Osteoblast (primary cell): ENCODE measurements around the gene NOTUM. TPM values are rescaled to one million over a fixed set of nuclear protein-coding genes. Genes with fewer than 3 reads are reported as not detected.

Experiments
- DNase-seq: peaks from one replicate; pipeline ENCODE4 v3.0.0; 2011; ENCODE audit warnings: low spot score, mixed read lengths; ENCODE audit not compliant: insufficient read length; ENCODE audit errors: missing footprints
- H2AFZ ChIP-seq: 2 replicates; pipeline ENCODE4 v1.6.0; 2011; ENCODE audit warnings: mild to moderate bottlenecking, low read length
- H3K27ac ChIP-seq: 2 replicates; pipeline ENCODE4 v1.5.1; 2011; ENCODE audit warnings: mild to moderate bottlenecking, low read depth, low read length, moderate library complexity
- H3K27me3 ChIP-seq: 2 replicates; pipeline ENCODE4 v1.6.0; 2012; ENCODE audit warnings: mild to moderate bottlenecking, control low read depth, inconsistent platforms, low read length, moderate library complexity; ENCODE audit not compliant: insufficient read depth
- H3K36me3 ChIP-seq: 2 replicates; pipeline ENCODE4 v1.5.1; 2011; ENCODE audit warnings: mild to moderate bottlenecking, low read length, control low read depth, moderate library complexity; ENCODE audit not compliant: insufficient read depth
- H3K4me1 ChIP-seq: 2 replicates; pipeline ENCODE4 v1.5.1; 2011; ENCODE audit warnings: mild to moderate bottlenecking, low read length, control low read depth, moderate library complexity; ENCODE audit not compliant: insufficient read depth
- H3K4me2 ChIP-seq: 2 replicates; pipeline ENCODE4 v1.6.0; 2011; ENCODE audit warnings: mild to moderate bottlenecking, low read length; ENCODE audit not compliant: insufficient read depth
- H3K4me3 ChIP-seq: fragments of 200-600 bp; sonication (generic); 3 replicates; pipeline ENCODE4 v1.5.1; 2012; ENCODE audit warnings: mild to moderate bottlenecking, low read length, inconsistent platforms; ENCODE audit not compliant: insufficient read depth
- H3K79me2 ChIP-seq: 2 replicates; pipeline ENCODE4 v1.6.0; 2012; ENCODE audit warnings: mild to moderate bottlenecking, low read length, control low read depth, inconsistent platforms; ENCODE audit not compliant: insufficient read depth
- H3K9me3 ChIP-seq: 2 replicates; pipeline ENCODE4 v1.5.1; 2011; ENCODE audit warnings: low read depth, low read length, control low read depth
- H4K20me1 ChIP-seq: 2 replicates; pipeline ENCODE4 v1.6.0; 2012; ENCODE audit warnings: mild to moderate bottlenecking, low read length, control low read depth; ENCODE audit not compliant: insufficient read depth
- total RNA-seq: library from RNA; depleted of rRNA; stranded (reverse); fragments of >200 nt; gene quantifications from 2 replicates; pipeline ENCODE4 v1.2.3, GENCODE V29; 2012
- TF ChIP-seq, protein P1 (sequence below): IDR thresholded peaks from 2 replicates; pipeline ENCODE4 v1.5.1; 2011; ENCODE audit warnings: mild to moderate bottlenecking, low read depth, low read length, moderate library complexity; ENCODE audit errors: extremely low read depth

Gene NOTUM
- total RNA-seq, 1 donor = 0.72 TPM

DNA sequence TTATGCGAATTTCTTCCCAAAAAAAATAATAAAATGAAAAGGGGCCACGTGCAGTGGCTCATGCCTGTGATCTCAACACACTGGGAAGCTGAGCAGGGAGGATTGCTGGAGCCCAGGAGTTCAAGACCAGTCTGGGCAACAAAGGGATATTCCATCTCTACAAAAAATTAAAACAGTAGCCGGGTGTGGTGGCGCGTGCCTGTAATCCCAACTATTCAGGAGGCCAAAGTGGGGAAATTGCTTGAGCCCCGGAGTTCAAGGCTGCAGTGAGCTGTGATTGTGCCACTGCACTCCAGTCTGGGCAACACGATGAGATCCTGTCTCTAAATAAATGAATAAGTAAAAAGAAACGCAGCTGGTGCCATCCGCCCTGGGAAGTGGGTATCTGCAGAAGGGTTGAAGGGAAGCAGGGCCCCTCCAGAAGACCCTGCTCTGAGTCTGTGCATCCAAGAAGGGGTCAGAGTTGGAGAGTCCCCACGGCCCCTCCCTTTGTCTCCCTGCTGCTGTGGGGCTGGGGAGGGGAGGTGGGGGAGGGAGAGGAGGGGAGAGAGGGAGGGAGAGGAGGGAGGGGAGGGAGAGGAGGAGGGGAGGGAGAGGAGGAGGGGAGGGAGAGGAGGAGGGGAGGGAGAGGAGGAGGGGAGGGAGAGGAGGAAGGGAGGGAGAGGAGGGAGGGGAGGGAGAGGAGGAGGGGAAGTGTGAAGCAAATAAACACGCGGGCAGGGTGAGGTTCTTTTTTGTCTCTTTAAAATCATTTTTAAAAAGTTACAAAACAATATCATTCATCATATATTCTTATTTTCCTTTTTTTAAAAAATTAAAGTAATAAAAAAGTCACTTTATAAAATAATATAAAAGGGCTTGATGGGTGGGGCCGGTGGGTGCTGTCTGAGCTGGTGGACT is 9.0 kb downstream of the NOTUM start:
- H2AFZ ChIP-seq = no peak overlapping the region
- no peaks in the 10 kb centered on the region for H3K79me2 ChIP-seq
- no peaks in the 10 kb centered on the region for H3K9me3 ChIP-seq
- H3K27me3 ChIP-seq = no peaks in the 10 kb centered on the region
- no peak overlapping the region for H3K4me3 ChIP-seq
- H3K4me2 ChIP-seq = no peak overlapping the region
- no peaks in the 10 kb centered on the region for H4K20me1 ChIP-seq
- no peaks in the 10 kb centered on the region for H3K36me3 ChIP-seq
- TF ChIP-seq, protein P1, sequence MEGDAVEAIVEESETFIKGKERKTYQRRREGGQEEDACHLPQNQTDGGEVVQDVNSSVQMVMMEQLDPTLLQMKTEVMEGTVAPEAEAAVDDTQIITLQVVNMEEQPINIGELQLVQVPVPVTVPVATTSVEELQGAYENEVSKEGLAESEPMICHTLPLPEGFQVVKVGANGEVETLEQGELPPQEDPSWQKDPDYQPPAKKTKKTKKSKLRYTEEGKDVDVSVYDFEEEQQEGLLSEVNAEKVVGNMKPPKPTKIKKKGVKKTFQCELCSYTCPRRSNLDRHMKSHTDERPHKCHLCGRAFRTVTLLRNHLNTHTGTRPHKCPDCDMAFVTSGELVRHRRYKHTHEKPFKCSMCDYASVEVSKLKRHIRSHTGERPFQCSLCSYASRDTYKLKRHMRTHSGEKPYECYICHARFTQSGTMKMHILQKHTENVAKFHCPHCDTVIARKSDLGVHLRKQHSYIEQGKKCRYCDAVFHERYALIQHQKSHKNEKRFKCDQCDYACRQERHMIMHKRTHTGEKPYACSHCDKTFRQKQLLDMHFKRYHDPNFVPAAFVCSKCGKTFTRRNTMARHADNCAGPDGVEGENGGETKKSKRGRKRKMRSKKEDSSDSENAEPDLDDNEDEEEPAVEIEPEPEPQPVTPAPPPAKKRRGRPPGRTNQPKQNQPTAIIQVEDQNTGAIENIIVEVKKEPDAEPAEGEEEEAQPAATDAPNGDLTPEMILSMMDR = no peak
- DNase-seq = no peak
- no peaks in the 10 kb centered on the region for H3K4me1 ChIP-seq
- no peak overlapping the region for H3K27ac ChIP-seq

DNA sequence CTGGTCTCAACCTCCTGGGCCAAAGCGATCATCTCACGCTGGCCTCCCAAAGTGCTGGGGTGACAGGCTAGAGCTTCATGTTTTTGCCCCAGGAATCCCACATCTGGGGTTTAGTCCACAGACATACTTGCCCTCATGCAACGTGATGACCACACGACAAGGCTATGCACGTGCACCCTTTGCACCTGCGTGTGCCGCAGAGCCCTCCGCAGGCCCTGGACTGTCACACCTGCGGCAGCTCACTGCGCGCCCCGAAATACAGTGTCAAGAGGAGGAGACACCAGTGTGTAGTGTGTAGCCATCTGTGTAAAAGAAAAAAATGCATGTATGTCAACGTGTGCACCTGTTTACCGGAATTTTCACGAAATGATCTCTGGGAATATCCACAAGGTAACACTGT is 10.5 kb downstream of the NOTUM start:
- Histone ChIP-seq H3K4me3 (no peak overlapping the region), H2AFZ (no peak overlapping the region), H3K27ac (no peak overlapping the region), H3K36me3 (no peaks in the 10 kb centered on the region), H3K9me3 (no peaks in the 10 kb centered on the region), H4K20me1 (no peaks in the 10 kb centered on the region), H3K4me2 (no peak overlapping the region), H3K4me1 (no peaks in the 10 kb centered on the region), H3K79me2 (no peaks in the 10 kb centered on the region), H3K27me3 (no peaks in the 10 kb centered on the region)
- TF ChIP-seq, protein P1 = no peak
- DNase-seq = no peak

DNA sequence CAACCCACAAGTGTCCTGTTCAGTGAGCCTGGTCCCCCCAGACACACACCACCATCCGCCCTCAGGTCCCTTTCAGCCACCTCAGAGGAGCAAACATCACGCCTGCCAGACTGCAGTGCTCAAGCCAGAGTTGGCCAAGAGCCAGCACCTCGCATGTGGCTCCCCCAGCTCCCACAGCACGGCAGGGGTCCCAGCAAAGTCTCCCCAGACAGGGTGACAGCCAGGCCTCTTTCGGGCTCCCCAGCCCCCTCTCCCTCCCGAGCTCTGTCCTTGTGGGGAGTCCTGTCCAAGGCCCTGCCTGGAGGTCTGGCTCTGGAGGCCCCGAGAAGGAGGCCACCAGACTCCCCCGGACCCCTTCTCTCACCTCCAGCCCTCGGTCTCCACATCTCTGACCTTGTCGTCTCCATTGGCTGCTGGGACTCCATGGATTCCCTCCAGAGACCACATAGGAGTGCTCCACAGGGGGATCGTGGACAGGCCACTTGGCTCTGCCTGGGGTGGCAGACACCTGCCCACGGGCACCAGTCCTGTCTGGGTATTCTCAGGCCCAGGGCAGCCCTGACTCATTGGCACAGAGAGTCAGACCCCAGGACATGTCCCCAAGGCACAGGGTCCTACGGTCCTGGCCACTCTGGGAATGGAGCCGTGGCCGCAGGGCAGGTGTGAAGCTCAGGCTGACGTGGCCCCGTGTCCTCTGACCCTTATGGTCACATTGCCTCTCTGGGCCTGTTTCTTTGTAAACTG is 12.2 kb downstream of the NOTUM start:
- peaks cover 7% of the 10 kb centered on the region for H3K27me3 ChIP-seq

More for the DNA sequence above, 12.2 kb downstream of the NOTUM start:
- Histone ChIP-seq H3K4me3 (no peak overlapping the region), H3K9me3 (no peaks in the 10 kb centered on the region), H3K27ac (no peak overlapping the region), H3K79me2 (no peaks in the 10 kb centered on the region), H2AFZ (no peak overlapping the region), H4K20me1 (no peaks in the 10 kb centered on the region), H3K4me1 (no peaks in the 10 kb centered on the region), H3K4me2 (no peak overlapping the region), H3K36me3 (no peaks in the 10 kb centered on the region)
- TF ChIP-seq, protein P1 = no peak
- DNase-seq = no peak
